Stimulated activated CD8-positive, alpha-beta memory T cell treated with anti-CD3 and anti-CD28 coated beads, Interleukin-2, amount 100 ng/mL, for 1 hour (primary cell): Measurements from ENCODE around the gene GORASP1.

Source experiments
- DNase-seq, 2 donors: peaks; one replicate each; pipeline ENCODE4 v3.0.0-alpha.2; 2020; ENCODE audit warnings: low read depth in 2 of 2

Gene GORASP1

DNA sequence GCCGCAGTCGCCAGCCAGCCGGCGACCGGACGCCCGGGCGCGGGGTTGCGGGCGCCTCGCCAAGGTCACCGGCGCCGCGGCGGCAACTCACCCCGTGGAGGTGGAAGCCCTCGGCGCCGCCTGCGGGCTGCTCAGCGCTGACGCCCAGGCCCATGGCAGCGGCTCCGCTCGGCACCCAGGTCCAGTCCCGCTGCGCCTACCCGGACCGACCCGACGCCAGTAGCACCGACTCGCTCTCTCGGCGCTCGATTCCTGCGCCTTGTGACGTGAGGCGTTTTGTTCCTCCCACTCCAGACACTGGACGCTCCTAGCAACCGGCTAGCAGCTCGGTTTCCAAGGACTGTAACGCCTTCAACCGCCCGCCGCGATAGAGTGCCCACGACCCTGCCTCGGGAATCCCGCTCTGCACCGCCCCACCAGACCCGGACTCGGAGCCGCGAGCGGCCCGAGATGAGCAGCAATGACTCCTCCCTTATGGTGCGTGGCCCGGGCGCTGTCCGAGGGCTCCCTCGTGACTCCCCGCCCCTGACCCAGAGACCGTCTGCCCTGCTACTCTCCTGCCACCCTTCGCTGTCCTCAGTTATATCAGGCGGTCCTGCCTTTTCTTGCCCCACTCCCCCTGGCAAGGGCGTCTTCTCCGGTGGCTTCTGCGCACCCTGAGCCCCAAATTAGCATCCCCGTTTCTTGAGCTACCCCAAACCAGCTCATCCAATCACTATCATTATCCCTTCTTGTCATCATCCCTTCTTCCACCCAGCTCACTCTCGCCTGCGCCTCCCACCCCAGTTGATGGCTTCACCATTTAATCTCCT is at the start of gene GORASP1, which contains the start of gene TTC21A:
Gene GORASP1, minus strand, starts transcription at position 240 of the 812 bp plus-strand sequence. Its CDS starts 86 bp downstream, at position 154.
Gene TTC21A, plus strand, starts transcription at position 293 of the 812 bp plus-strand sequence. Its CDS starts 158 bp downstream, at position 451.
- DNase-seq: peak; percentile 31 to 33

GRCh38 chr3:39156421-39156820 is 49.0 kb upstream of the GORASP1 start:
- DNase-seq: no peak

DNA sequence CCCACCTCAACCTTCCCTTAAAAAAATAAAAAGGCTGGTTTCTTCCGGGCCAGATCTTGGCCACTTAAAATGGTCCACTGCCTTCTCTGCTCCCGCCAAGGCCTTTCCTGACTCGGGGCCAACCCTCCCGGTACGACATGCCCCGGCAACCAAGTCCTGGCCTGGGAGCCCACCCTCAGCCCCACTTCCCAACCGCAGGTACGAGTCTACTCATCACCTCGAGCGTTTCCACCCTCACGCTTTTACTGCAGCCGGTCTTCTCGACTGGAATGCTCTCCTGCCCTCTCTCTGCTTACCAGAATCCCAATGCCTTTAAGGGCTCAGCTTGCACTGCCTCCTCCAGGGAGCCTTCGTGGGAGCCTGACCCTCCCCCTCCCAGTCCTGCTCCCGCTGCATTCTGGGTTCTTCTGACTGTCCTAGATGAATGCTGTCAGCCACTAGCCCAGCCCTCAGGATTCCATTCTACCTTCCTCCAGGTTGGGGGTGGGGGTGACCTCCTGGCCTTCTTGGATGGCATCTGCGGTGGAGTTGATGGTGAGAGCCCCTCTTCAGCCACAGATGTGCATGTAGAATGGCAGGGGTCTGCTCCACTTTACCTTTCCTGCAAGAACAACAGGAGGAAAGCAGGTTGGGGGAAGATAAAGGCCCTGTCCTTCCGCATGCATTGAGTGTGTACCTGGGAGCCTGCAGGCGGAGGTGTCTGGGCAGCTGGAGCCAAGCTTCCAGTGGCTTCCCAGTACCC is 47.0 kb upstream of the GORASP1 start:
- no peak for DNase-seq

GRCh38 chr3:39153977-39154279 is 46.5 kb upstream of the GORASP1 start:
- no peak for DNase-seq

- no peak for DNase-seq
Observed at GRCh38 chr3:39150803-39151631, 43.6 kb upstream of the GORASP1 start.

- no peak for DNase-seq
Observed at GRCh38 chr3:39150148-39150802, 42.8 kb upstream of the GORASP1 start.

GRCh38 chr3:39149498-39150147 is 42.2 kb upstream of the GORASP1 start:
- no peak for DNase-seq

GRCh38 chr3:39149059-39149455 is 41.6 kb upstream of the GORASP1 start:
- no peak for DNase-seq

- DNase-seq: no peak
Observed at GRCh38 chr3:39148435-39149058, 41.1 kb upstream of the GORASP1 start.

GRCh38 chr3:39147711-39148434 is 40.4 kb upstream of the GORASP1 start:
- no peak for DNase-seq

DNA sequence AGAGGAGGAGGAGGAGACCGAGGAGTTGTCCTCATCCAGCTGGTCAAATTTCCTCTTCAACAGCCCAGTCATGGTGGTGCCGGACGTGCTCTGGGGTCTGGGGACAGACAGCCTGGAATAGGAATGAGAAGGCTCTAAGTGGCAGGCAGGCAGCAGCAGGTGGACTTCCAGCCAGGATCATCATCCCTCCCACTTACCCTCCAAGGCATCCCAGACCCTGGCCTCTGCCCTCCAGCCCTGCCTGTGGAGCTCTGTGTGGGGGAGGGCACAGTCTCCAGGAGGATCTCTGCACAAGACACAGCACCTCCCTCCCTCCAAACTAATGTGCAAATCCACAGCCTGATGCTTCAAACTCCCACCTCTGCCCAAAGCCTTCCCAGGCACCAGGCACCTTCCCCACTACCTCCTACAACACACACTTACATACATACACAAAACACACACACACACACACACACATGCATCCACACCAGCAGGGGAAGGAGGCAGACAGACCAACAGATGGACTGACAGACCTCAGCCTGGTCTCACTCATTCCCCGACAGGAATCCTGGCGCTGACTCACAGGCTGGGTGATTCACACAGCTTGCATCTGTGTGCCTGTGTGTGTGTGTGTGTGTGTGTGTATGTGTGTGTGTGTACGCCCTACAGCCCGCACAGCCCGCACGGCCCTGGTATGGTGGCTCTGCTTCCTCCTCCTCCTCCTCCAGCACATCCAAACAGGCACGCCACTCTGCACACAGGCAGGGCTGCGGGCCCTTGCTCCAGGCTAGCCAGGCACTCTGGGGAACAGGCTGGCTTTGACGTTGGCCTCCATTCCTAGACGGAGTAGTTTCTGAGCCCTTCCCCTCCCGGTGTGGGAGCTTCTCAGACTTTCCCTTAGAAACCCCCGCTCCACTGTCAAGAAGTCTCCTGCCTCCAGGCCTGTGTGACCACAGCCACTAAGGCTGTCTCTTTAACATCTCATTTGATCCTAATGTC is 39.5 kb upstream of the GORASP1 start:
- peak; percentile 31 to 52 for DNase-seq

GRCh38 chr3:39146083-39146501 is 38.7 kb upstream of the GORASP1 start:
- DNase-seq: no peak

DNA sequence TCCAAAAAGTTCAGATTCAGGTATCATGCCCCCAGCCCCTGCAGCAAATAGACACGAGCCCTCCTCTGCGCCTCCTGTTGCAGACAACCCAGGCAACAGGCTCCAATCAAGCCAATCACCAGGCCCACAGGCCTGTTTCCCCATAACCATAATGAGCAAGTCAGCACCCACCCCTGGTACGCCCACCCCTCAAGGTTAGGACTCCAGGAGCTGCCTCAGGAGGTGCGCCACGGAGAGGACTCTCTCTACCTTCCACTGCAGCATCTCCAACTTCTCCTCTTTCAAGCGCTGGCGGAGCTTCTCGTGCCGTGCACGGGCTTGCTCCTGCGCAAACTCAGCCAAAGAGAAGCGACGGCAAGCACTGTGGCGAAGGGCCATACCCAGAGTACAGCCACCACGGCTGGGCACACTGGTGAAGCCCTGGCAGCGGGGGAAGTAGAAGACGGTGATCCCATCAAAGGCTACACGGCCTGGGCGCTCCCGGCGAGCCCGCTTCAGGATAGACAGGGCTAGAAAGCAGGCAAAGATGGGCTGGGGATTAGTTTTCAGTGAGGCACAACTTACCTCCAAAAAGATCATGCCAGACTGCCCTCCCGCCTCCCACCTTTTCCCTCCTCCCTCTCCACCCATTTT is 37.4 kb upstream of the GORASP1 start:
- no peak for DNase-seq

DNA sequence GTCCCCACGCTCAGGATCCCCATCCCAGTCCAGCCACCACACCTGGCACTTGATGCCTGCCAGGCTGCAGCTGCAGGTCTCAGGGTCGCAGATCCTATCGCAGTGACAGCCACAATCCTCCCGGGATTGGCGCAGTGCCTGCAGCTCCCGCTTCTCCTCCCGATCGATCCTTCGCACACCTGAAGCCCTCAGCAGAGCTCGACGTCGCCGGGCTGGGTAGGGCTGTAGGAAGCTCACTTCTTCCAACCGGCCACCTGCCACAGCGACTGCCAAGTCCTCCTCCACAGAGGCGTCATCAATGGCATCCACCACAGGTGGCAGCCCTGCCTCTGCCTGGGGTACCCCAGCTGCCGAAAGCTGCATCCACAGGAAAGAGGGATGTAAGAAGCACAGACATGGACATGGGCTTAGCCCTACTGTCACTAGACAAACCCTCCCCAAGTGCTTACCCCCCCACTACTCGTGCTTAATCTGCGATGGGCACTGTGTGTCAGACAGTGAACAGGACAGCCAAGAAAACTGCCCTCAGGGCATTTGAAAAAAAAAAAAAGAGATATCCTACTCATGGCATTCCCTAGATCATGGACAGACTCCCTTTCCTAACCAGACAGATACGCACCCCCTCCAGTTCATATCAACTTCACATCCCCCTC is 36.8 kb upstream of the GORASP1 start:
- DNase-seq: no peak

GRCh38 chr3:39143051-39143885 is 35.8 kb upstream of the GORASP1 start:
- no peak for DNase-seq

- no peak for DNase-seq
Observed at GRCh38 chr3:39142067-39142466, 34.6 kb upstream of the GORASP1 start.
